CD14-positive monocyte (primary cell): Measurements from ENCODE around the gene APBA3. TPM values are rescaled to one million over a fixed set of nuclear protein-coding genes. Genes with fewer than 3 reads are reported as not detected.
A peak's percentile ranks its signal among the peaks of the same experiment; 100 is the strongest.

Source experiments
- DNase-seq, 3 donors: peaks; one replicate each; pipeline ENCODE4 v3.0.0-alpha.2; 2011 to 2022
- H2AFZ ChIP-seq: 2 replicates; pipeline ENCODE4 v1.6.0; 2012; ENCODE audit warnings: mild to moderate bottlenecking, low read depth, low read length, inconsistent platforms; ENCODE audit not compliant: insufficient read depth, poor library complexity, severe bottlenecking
- H3K27ac ChIP-seq, 2 donors: 1 replicate in 1 of 2; 2 replicates in 1 of 2; pipeline ENCODE4 v1.5.1; 2012 to 2013; ENCODE audit warnings: low read length in 2 of 2, control low read depth in 1 of 2, inconsistent platforms in 1 of 2, low read depth in 1 of 2, mild to moderate bottlenecking in 1 of 2
- H3K27me3 ChIP-seq, 2 donors: one replicate each; pipeline versions ENCODE4 v1.6.0 to v1.6.1; 2011 to 2013; ENCODE audit warnings: low read length in 2 of 2; ENCODE audit not compliant: control insufficient read depth in 2 of 2, insufficient read depth in 2 of 2
- H3K36me3 ChIP-seq, 2 donors: replicated peaks in 1 of 2; 1 replicate in 1 of 2; 2 replicates in 1 of 2; pipeline versions ENCODE4 v1.5.1 to v1.6.1; 2012 to 2013; ENCODE audit warnings: low read length in 2 of 2, control low read depth in 1 of 2, inconsistent platforms in 1 of 2, mild to moderate bottlenecking in 1 of 2; ENCODE audit not compliant: insufficient read depth in 2 of 2, control insufficient read depth in 1 of 2
- H3K4me1 ChIP-seq, 2 donors: 1 replicate in 1 of 2; 2 replicates in 1 of 2; pipeline versions ENCODE4 v1.5.1 to v1.6.1; 2012 to 2013; ENCODE audit warnings: low read length in 2 of 2, control low read depth in 1 of 2, inconsistent platforms in 1 of 2, mild to moderate bottlenecking in 1 of 2, moderate library complexity in 1 of 2; ENCODE audit not compliant: insufficient read depth in 2 of 2, control insufficient read depth in 1 of 2
- H3K4me2 ChIP-seq: replicated peaks from 2 replicates; pipeline ENCODE3; 2012; ENCODE audit warnings: low read length, moderate library complexity, mild to moderate bottlenecking; ENCODE audit not compliant: poor library complexity, severe bottlenecking; ENCODE audit errors: extremely low read depth
- H3K4me3 ChIP-seq, 3 experiments: fragments of 200-600 bp in 1 of 3; sonication (generic) in 1 of 3; replicated peaks in 1 of 3; 1 replicate in 2 of 3; 2 replicates in 1 of 3; pipeline ENCODE4 v1.5.1; 2011 to 2013; ENCODE audit warnings: low read length in 3 of 3, mild to moderate bottlenecking in 3 of 3, control low read depth in 2 of 3, low read depth in 2 of 3, inconsistent platforms in 1 of 3, moderate library complexity in 1 of 3
- H3K79me2 ChIP-seq: 2 replicates; pipeline ENCODE4 v1.6.0; 2012; ENCODE audit warnings: mild to moderate bottlenecking, control low read depth, inconsistent platforms, low read length, moderate library complexity; ENCODE audit not compliant: insufficient read depth
- H3K9ac ChIP-seq: 2 replicates; pipeline ENCODE4 v1.6.0; 2017; ENCODE audit warnings: low read length, mild to moderate bottlenecking; ENCODE audit not compliant: insufficient read depth, poor library complexity, severe bottlenecking
- H3K9me3 ChIP-seq, 2 donors: replicated peaks in 1 of 2; 1 replicate in 1 of 2; 2 replicates in 1 of 2; pipeline versions ENCODE4 v1.5.1 to v1.6.1; 2012 to 2013; ENCODE audit warnings: low read length in 2 of 2, control low read depth in 1 of 2; ENCODE audit not compliant: control insufficient read depth in 1 of 2, insufficient read depth in 1 of 2
- H4K20me1 ChIP-seq: 2 replicates; pipeline ENCODE4 v1.6.0; 2012; ENCODE audit warnings: mild to moderate bottlenecking, low read length, control low read depth, moderate library complexity; ENCODE audit not compliant: insufficient read depth
- H3K27ac Mint-ChIP-seq, 7 donors: one replicate each; pipeline ENCODE4 v1.8.0; 2020; ENCODE audit warnings: mild to moderate bottlenecking in 7 of 7, mixed read lengths in 7 of 7, moderate library complexity in 6 of 7, inconsistent platforms in 2 of 7
- H3K27me3 Mint-ChIP-seq, 3 donors: one replicate each; pipeline ENCODE4 v1.8.0; 2021 to 2022; ENCODE audit warnings: low read depth in 3 of 3, mild to moderate bottlenecking in 3 of 3, mixed read lengths in 3 of 3, moderate library complexity in 3 of 3, inconsistent platforms in 1 of 3
- H3K36me3 Mint-ChIP-seq, 2 donors: one replicate each; pipeline ENCODE4 v1.8.0; 2020; ENCODE audit warnings: mixed read lengths in 2 of 2, inconsistent platforms in 1 of 2, mild to moderate bottlenecking in 1 of 2
- H3K4me1 Mint-ChIP-seq: one replicate; pipeline ENCODE4 v1.8.0; 2020; ENCODE audit warnings: mild to moderate bottlenecking, mixed read lengths
- H3K4me3 Mint-ChIP-seq, 2 donors: one replicate each; pipeline ENCODE4 v1.8.0; 2020; ENCODE audit warnings: mild to moderate bottlenecking in 2 of 2, mixed read lengths in 2 of 2, moderate library complexity in 1 of 2
- H3K9me3 Mint-ChIP-seq, 7 donors: one replicate each; pipeline ENCODE4 v1.8.0; 2020 to 2022; ENCODE audit warnings: mixed read lengths in 7 of 7, mild to moderate bottlenecking in 6 of 7, moderate library complexity in 6 of 7, inconsistent platforms in 2 of 7
- CTCF ChIP-seq: fragments of 200-600 bp; IDR thresholded peaks from one replicate; pipeline ENCODE4 v1.8.0; 2022; ENCODE audit warnings: antibody characterized with exemption, mild to moderate bottlenecking
- WGBS: methylation state at CpG from one replicate; pipeline ENCODE4 v1.1.5; 2013; ENCODE audit warnings: missing lambda C conversion rate; ENCODE audit not compliant: insufficient coverage; 5-methylcytosine and 5-hydroxymethylcytosine counted together
- intact Hi-C, 2 donors: fragments of 100-400 bp; cut with micrococcal nuclease; formaldehyde crosslinking; loops; one replicate each; pipeline versions ENCODE4 v1.15.0 to v1.15.1; 2023
- polyA plus RNA-seq, 3 donors: library from polyadenylated mRNA; depleted of rRNA in 1 of 3; unstranded in 2 of 3; stranded (reverse) in 1 of 3; fragments of 300-500 nt in 2 of 3; fragments of >200 nt in 1 of 3; fragmentation: Illumina TruSeq in 2 of 3; gene quantifications; 1 replicate in 2 of 3; 2 replicates in 1 of 3; pipeline ENCODE4 v1.2.3, GENCODE V29; 2012 to 2021

APBA3 gene
- polyA plus RNA-seq, 3 donors = 14.5 to 23.1 (median 16.1) TPM

GRCh38 chr19:3801412-3802096 is 40.1 kb upstream of the APBA3 start:
- H3K4me2 ChIP-seq = no peak overlapping the region
- H3K79me2 ChIP-seq = no peaks in the 10 kb centered on the region
- Mint-ChIP-seq H3K4me3 (peak overlapping the region; percentile 47 to 73), H3K27me3 (peaks cover 50 to 55% (median 53%) of the 10 kb centered on the region in 3 donors), H3K36me3 (peaks cover 0 to 2% of the 10 kb centered on the region in 2 donors), H3K9me3 (peaks cover 4 to 17% (median 6%) of the 10 kb centered on the region in 7 donors), H3K27ac (peak overlapping the region in 1 of 7 donors; percentile 75), H3K4me1 (peaks cover 7% of the 10 kb centered on the region)
- H3K36me3 ChIP-seq = no peaks in the 10 kb centered on the region
- peak overlapping the region; percentile 8 for H2AFZ ChIP-seq
- DNase-seq = no peak
- no peak overlapping the region for H3K27ac ChIP-seq
- WGBS = under 1% methylated on average over 35 of the region's 46 CpGs
- no peaks in the 10 kb centered on the region for H4K20me1 ChIP-seq
- peaks cover 10 to 34% of the 10 kb centered on the region in 2 donors for H3K27me3 ChIP-seq
- no peak for TF ChIP-seq CTCF
- peaks cover under 1 to 4% of the 10 kb centered on the region in 2 donors for H3K9me3 ChIP-seq
- H3K4me1 ChIP-seq = peaks cover 8 to 12% of the 10 kb centered on the region in 2 donors
- H3K9ac ChIP-seq = no peak overlapping the region
- intact Hi-C loops = no loop called here
- no peak overlapping the region for H3K4me3 ChIP-seq

GRCh38 chr19:3800996-3801395 is 39.5 kb upstream of the APBA3 start:
- Histone ChIP-seq H3K9me3 (peaks cover 2 to 5% of the 10 kb centered on the region in 2 donors), H4K20me1 (no peaks in the 10 kb centered on the region), H3K9ac (no peak overlapping the region), H2AFZ (peak overlapping the region; percentile 8), H3K4me1 (peaks cover 8 to 12% of the 10 kb centered on the region in 2 donors), H3K36me3 (no peaks in the 10 kb centered on the region), H3K79me2 (no peaks in the 10 kb centered on the region), H3K27me3 (peaks cover 10 to 34% of the 10 kb centered on the region in 2 donors), H3K27ac (no peak overlapping the region), H3K4me3 (no peak overlapping the region), H3K4me2 (no peak overlapping the region)
- Mint-ChIP-seq H3K27ac (peak overlapping the region in 1 of 7 donors; percentile 68), H3K36me3 (peaks cover 0 to 2% of the 10 kb centered on the region in 2 donors), H3K9me3 (peaks cover 6 to 21% (median 9%) of the 10 kb centered on the region in 7 donors), H3K4me3 (peak overlapping the region in 1 of 2 donors; percentile 73), H3K27me3 (peaks cover 52 to 55% (median 53%) of the 10 kb centered on the region in 3 donors), H3K4me1 (peaks cover 7% of the 10 kb centered on the region)
- 42% methylated on average over 21 of the region's 21 CpGs for WGBS
- TF ChIP-seq CTCF = no peak
- intact Hi-C loops = no loop called here
- no peak for DNase-seq
